H9 (cell line): Measurements from ENCODE around the gene TXLNG. TPM values are rescaled to one million over a fixed set of nuclear protein-coding genes. Genes with fewer than 3 reads are reported as not detected.
A peak's percentile ranks its signal among the peaks of the same experiment; 100 is the strongest.

Experiments used
- DNase-seq: peaks from one replicate; pipeline ENCODE4 v3.0.0-alpha.2; 2017
- H2AFZ ChIP-seq: one replicate; pipeline ENCODE4 v1.6.1; 2013; ENCODE audit warnings: mild to moderate bottlenecking, low read length, control low read depth, moderate library complexity
- H2AK5ac ChIP-seq: 2 replicates; pipeline ENCODE4 v1.6.1; 2013; ENCODE audit warnings: low read length, control low read depth, mixed read lengths; ENCODE audit not compliant: insufficient read length
- H2BK120ac ChIP-seq: one replicate; pipeline ENCODE4 v1.6.1; 2013; ENCODE audit warnings: low read depth, mild to moderate bottlenecking, low read length, control low read depth, inconsistent platforms; ENCODE audit not compliant: poor library complexity, severe bottlenecking
- H2BK12ac ChIP-seq: 2 replicates; pipeline ENCODE4 v1.6.1; 2013; ENCODE audit warnings: low read length, control low read depth, mixed read lengths, low read depth; ENCODE audit not compliant: insufficient read length
- H2BK15ac ChIP-seq: 2 replicates; pipeline ENCODE4 v1.6.1; 2013; ENCODE audit warnings: low read depth, low read length, control low read depth
- H2BK20ac ChIP-seq: one replicate; pipeline ENCODE4 v1.6.1; 2013; ENCODE audit warnings: low read depth, mild to moderate bottlenecking, low read length, control low read depth, inconsistent platforms; ENCODE audit not compliant: poor library complexity, severe bottlenecking
- H2BK5ac ChIP-seq: 2 replicates; pipeline ENCODE4 v1.6.1; 2013; ENCODE audit warnings: low read length, control low read depth, mixed read lengths; ENCODE audit not compliant: insufficient read length
- H3K14ac ChIP-seq: 2 replicates; pipeline ENCODE4 v1.6.1; 2013; ENCODE audit warnings: low read length, control low read depth; ENCODE audit not compliant: insufficient read depth
- H3K18ac ChIP-seq: 2 replicates; pipeline ENCODE4 v1.6.1; 2013; ENCODE audit warnings: low read depth, mild to moderate bottlenecking, mixed read lengths, low read length, control low read depth; ENCODE audit not compliant: insufficient read length
- H3K23ac ChIP-seq: 2 replicates; pipeline ENCODE4 v1.6.1; 2013; ENCODE audit warnings: low read length, control low read depth, mixed read lengths, low read depth; ENCODE audit not compliant: insufficient read length
- H3K23me2 ChIP-seq: 2 replicates; pipeline ENCODE4 v1.6.1; 2013; ENCODE audit warnings: low read depth, mild to moderate bottlenecking, mixed read lengths, low read length, control low read depth; ENCODE audit not compliant: insufficient read length, poor library complexity, severe bottlenecking
- H3K27ac ChIP-seq: 2 replicates; pipeline ENCODE4 v1.5.1; 2013; ENCODE audit warnings: low read length, control low read depth, mixed read lengths, low read depth; ENCODE audit not compliant: insufficient read length
- H3K27me3 ChIP-seq: 2 replicates; pipeline ENCODE4 v1.6.1; 2013; ENCODE audit warnings: low read length, control low read depth, inconsistent platforms; ENCODE audit not compliant: insufficient read depth
- H3K4ac ChIP-seq: 2 replicates; pipeline ENCODE4 v1.6.1; 2013; ENCODE audit warnings: low read depth, mild to moderate bottlenecking, control low read depth, inconsistent platforms, low read length, moderate library complexity
- H3K4me1 ChIP-seq: 2 replicates; pipeline ENCODE4 v1.6.1; 2013; ENCODE audit warnings: low read length, control low read depth, inconsistent platforms; ENCODE audit not compliant: insufficient read depth
- H3K4me2 ChIP-seq: 2 replicates; pipeline ENCODE4 v1.6.1; 2013; ENCODE audit warnings: low read length, control low read depth, mixed read lengths; ENCODE audit not compliant: insufficient read length, insufficient read depth
- H3K56ac ChIP-seq: 2 replicates; pipeline ENCODE4 v1.6.1; 2013; ENCODE audit warnings: low read depth, mild to moderate bottlenecking, mixed read lengths, low read length, control low read depth; ENCODE audit not compliant: insufficient read length
- H3K79me1 ChIP-seq: 2 replicates; pipeline ENCODE4 v1.6.1; 2013; ENCODE audit warnings: low read depth, mild to moderate bottlenecking, moderate library complexity, low read length, control low read depth, inconsistent platforms; ENCODE audit not compliant: insufficient read depth, poor library complexity, severe bottlenecking
- H3K79me2 ChIP-seq: 2 replicates; pipeline ENCODE4 v1.6.1; 2013; ENCODE audit warnings: low read length, control low read depth, inconsistent platforms; ENCODE audit not compliant: insufficient read depth
- H3K9ac ChIP-seq: 2 replicates; pipeline ENCODE4 v1.6.1; 2013; ENCODE audit warnings: low read length, control low read depth, mixed read lengths; ENCODE audit not compliant: insufficient read length; ENCODE audit errors: extremely low read depth
- H3K9me3 ChIP-seq: one replicate; pipeline ENCODE4 v1.6.1; 2013; ENCODE audit warnings: low read depth, low read length, inconsistent platforms; ENCODE audit not compliant: control insufficient read depth
- H3T11ph ChIP-seq: one replicate; pipeline ENCODE4 v1.6.1; 2013; ENCODE audit warnings: mild to moderate bottlenecking, low read length, control low read depth, inconsistent platforms
- H4K20me1 ChIP-seq: one replicate; pipeline ENCODE4 v1.6.1; 2013; ENCODE audit not compliant: control insufficient read depth, insufficient read length, insufficient read depth
- H4K5ac ChIP-seq: 2 replicates; pipeline ENCODE4 v1.6.1; 2013; ENCODE audit warnings: low read depth, mild to moderate bottlenecking, mixed read lengths, low read length, control low read depth; ENCODE audit not compliant: insufficient read length
- H4K8ac ChIP-seq: replicated peaks from 2 replicates; pipeline ENCODE4 v1.6.1; 2013; ENCODE audit warnings: low read length, control low read depth, mixed read lengths, low read depth; ENCODE audit not compliant: insufficient read length
- H4K91ac ChIP-seq: 2 replicates; pipeline ENCODE4 v1.6.1; 2013; ENCODE audit warnings: low read depth, mild to moderate bottlenecking, moderate library complexity, mixed read lengths, low read length, control low read depth; ENCODE audit not compliant: insufficient read length
- H3K27ac Mint-ChIP-seq, 3 experiments: 2 replicates in 2 of 3; 3 replicates in 1 of 3; pipeline ENCODE4 v1.8.0; 2020 to 2021; ENCODE audit warnings: mixed read lengths in 3 of 3, mild to moderate bottlenecking in 1 of 3, moderate library complexity in 1 of 3
- H3K27me3 Mint-ChIP-seq: 2 replicates; pipeline ENCODE4 v1.8.0; 2021; ENCODE audit warnings: low read depth, mild to moderate bottlenecking, moderate library complexity, mixed read lengths
- H3K36me3 Mint-ChIP-seq, 3 experiments: 2 replicates in 2 of 3; 3 replicates in 1 of 3; pipeline ENCODE4 v1.8.0; 2020 to 2021; ENCODE audit warnings: low read depth in 3 of 3, mixed read lengths in 3 of 3; ENCODE audit not compliant: insufficient read depth in 1 of 3
- H3K4me1 Mint-ChIP-seq, 2 experiments: 2 replicates each; pipeline ENCODE4 v1.8.0; 2020; ENCODE audit warnings: mixed read lengths in 2 of 2
- H3K4me3 Mint-ChIP-seq, 2 experiments: 2 replicates in 1 of 2; 3 replicates in 1 of 2; pipeline ENCODE4 v1.8.0; 2020 to 2021; ENCODE audit warnings: mild to moderate bottlenecking in 2 of 2, mixed read lengths in 2 of 2, moderate library complexity in 1 of 2
- H3K9me3 Mint-ChIP-seq, 2 experiments: 2 replicates in 1 of 2; 3 replicates in 1 of 2; pipeline ENCODE4 v1.8.0; 2020; ENCODE audit warnings: mild to moderate bottlenecking in 2 of 2, mixed read lengths in 2 of 2, moderate library complexity in 1 of 2
- CTCF ChIP-seq: fragments of 200-600 bp; sonication (generic); conservative IDR thresholded peaks from 3 replicates; pipeline ENCODE4 v1.8.0; 2021; ENCODE audit warnings: antibody characterized with exemption, mild to moderate bottlenecking
- WGBS: extraction: QIAGEN DNeasy Blood & Tissue Kit; methylation state at CpG from one replicate; pipeline ENCODE4 v1.1.7; 2013; ENCODE audit warnings: missing lambda C conversion rate, low lambda C conversion rate, mixed read lengths; ENCODE audit not compliant: insufficient read length; ENCODE audit errors: extremely low coverage; 5-methylcytosine and 5-hydroxymethylcytosine counted together
- total RNA-seq: library from RNA; stranded (reverse); gene quantifications from 2 replicates; pipeline ENCODE4 v1.2.1, GENCODE V29; 2021

Gene TXLNG
- total RNA-seq, 1 experiment from 2014 or later, result 90.7 TPM

GRCh38 chrX:16853537-16853936 lies 67.3 kb downstream of the TXLNG start:
- H4K91ac ChIP-seq, result no peak overlapping the region
- peaks cover 6% of the 10 kb centered on the region; the same call in 1 of the 2 replicates for H3K79me2 ChIP-seq
- no peaks in the 10 kb centered on the region for H3K23me2 ChIP-seq
- no peak overlapping the region for H2BK15ac ChIP-seq
- H3K9me3 ChIP-seq, result no peaks in the 10 kb centered on the region
- no peak overlapping the region for H2BK20ac ChIP-seq
- no peak overlapping the region for H2BK12ac ChIP-seq
- H4K8ac ChIP-seq, result no peak overlapping the region
- H3K36me3 Mint-ChIP-seq, result peaks cover 72 to 97% (median 93%) of the 10 kb centered on the region in 3 experiments
- no peak overlapping the region for H3K23ac ChIP-seq
- H4K5ac ChIP-seq, result no peak overlapping the region
- WGBS, result no CpG with 5 or more reads among the region's 3 CpGs
- peak overlapping the region in 1 of 3 experiments; percentile 53; a peak in 1 of 7 replicates for H3K27ac Mint-ChIP-seq
- no peaks in the 10 kb centered on the region for H3K27me3 Mint-ChIP-seq
- H3K4ac ChIP-seq, result no peak overlapping the region
- no peak overlapping the region for H3T11ph ChIP-seq
- no peaks in the 10 kb centered on the region for H4K20me1 ChIP-seq
- H3K4me2 ChIP-seq, result no peak overlapping the region
- H2AFZ ChIP-seq, result no peak overlapping the region
- DNase-seq, result no peak
- H2BK5ac ChIP-seq, result no peak overlapping the region
- H3K9ac ChIP-seq, result no peak overlapping the region
- H3K27me3 ChIP-seq, result no peaks in the 10 kb centered on the region
- peaks cover 3 to 4% of the 10 kb centered on the region in 2 experiments; a peak in 2 of 4 replicates for H3K4me1 Mint-ChIP-seq
- no peak overlapping the region for H2BK120ac ChIP-seq
- H3K56ac ChIP-seq, result no peak overlapping the region
- H3K4me3 Mint-ChIP-seq, result no peak overlapping the region
- no peak for TF ChIP-seq CTCF
- peaks cover 3% of the 10 kb centered on the region for H3K79me1 ChIP-seq
- no peak overlapping the region for H3K14ac ChIP-seq
- H3K9me3 Mint-ChIP-seq, result peaks cover 3% of the 10 kb centered on the region in 2 experiments; a peak in 3 of 5 replicates
- H3K4me1 ChIP-seq, result no peaks in the 10 kb centered on the region
- H3K18ac ChIP-seq, result no peak overlapping the region
- no peak overlapping the region for H3K27ac ChIP-seq
- H2AK5ac ChIP-seq, result no peak overlapping the region
